B cell (primary cell): ENCODE measurements around the gene MOSPD3. TPM values are rescaled to one million over a fixed set of nuclear protein-coding genes. Genes with fewer than 3 reads are reported as not detected.
A peak's percentile ranks its signal among the peaks of the same experiment; 100 is the strongest.

Source experiments
- ATAC-seq: fragments of 200-7000 bp; cut with Tn5 transposase; one replicate; pipeline ENCODE4 v1.10.0; 2021; ENCODE audit warnings: low read depth, mild to moderate bottlenecking, moderate number of reproducible peaks, moderate library complexity
- CTCF ChIA-PET: fragments of 350-600 bp; sonication (Branson Sonifier 250); formaldehyde crosslinking; loops from one replicate; lab custom pipeline; 2021; ENCODE audit warnings: antibody characterized with exemption, inconsistent platforms; lab: Charles Lee
- POLR2A ChIA-PET: fragments of 350-600 bp; sonication (Branson Sonifier 250); formaldehyde crosslinking; loops from one replicate; lab custom pipeline; 2021; ENCODE audit warnings: antibody characterized with exemption; lab: Charles Lee
- DNase-seq: peaks from one replicate; pipeline ENCODE4 v3.0.0; 2013
- H2AFZ ChIP-seq: 2 replicates; pipeline ENCODE4 v1.6.1; 2012; ENCODE audit warnings: mild to moderate bottlenecking, low read depth, low read length; ENCODE audit not compliant: insufficient read depth, poor library complexity, severe bottlenecking
- H3K27ac ChIP-seq, 2 donors: 1 replicate in 1 of 2; 2 replicates in 1 of 2; pipeline ENCODE4 v1.5.1; 2012 to 2013; ENCODE audit warnings: low read length in 2 of 2, mild to moderate bottlenecking in 2 of 2, moderate library complexity in 1 of 2
- H3K27me3 ChIP-seq, 4 experiments: fragments of 200-600 bp in 1 of 4; sonication (generic) in 1 of 4; replicated peaks in 1 of 4; 1 replicate in 2 of 4; 2 replicates in 2 of 4; pipeline versions ENCODE4 v1.6.1 to v1.7.0; 2013 to 2016; ENCODE audit warnings: low read length in 3 of 4, mild to moderate bottlenecking in 2 of 4, mixed read lengths in 1 of 4, moderate library complexity in 1 of 4; ENCODE audit not compliant: insufficient read depth in 4 of 4, control insufficient read depth in 3 of 4; ENCODE audit errors: control extremely low read depth in 1 of 4
- H3K36me3 ChIP-seq, 2 experiments: replicated peaks in 1 of 2; 1 replicate in 1 of 2; 2 replicates in 1 of 2; pipeline versions ENCODE4 v1.6.1 to v1.7.1; 2013; ENCODE audit warnings: low read length in 1 of 2; ENCODE audit not compliant: insufficient read depth in 2 of 2, control insufficient read depth in 1 of 2; ENCODE audit errors: control extremely low read depth in 1 of 2, extremely low read depth in 1 of 2
- H3K4me1 ChIP-seq, 2 donors: fragments of 200-600 bp in 1 of 2; sonication (generic) in 1 of 2; 1 replicate in 1 of 2; 2 replicates in 1 of 2; pipeline versions ENCODE4 v1.5.1 to v1.6.1; 2013 to 2017; ENCODE audit warnings: low read length in 2 of 2; ENCODE audit not compliant: control insufficient read depth in 2 of 2, insufficient read depth in 2 of 2
- H3K4me2 ChIP-seq: replicated peaks from 2 replicates; pipeline ENCODE3; 2012; ENCODE audit warnings: mild to moderate bottlenecking, low read depth, low read length; ENCODE audit not compliant: poor library complexity, severe bottlenecking
- H3K4me3 ChIP-seq, 5 experiments: fragments of 200-600 bp in 1 of 5; sonication (generic) in 1 of 5; 1 replicate in 3 of 5; 2 replicates in 2 of 5; pipeline versions ENCODE4 v1.5.1 to v1.7.0; 2011 to 2016; ENCODE audit warnings: low read length in 4 of 5, mild to moderate bottlenecking in 4 of 5, low read depth in 2 of 5, control low read depth in 1 of 5, moderate library complexity in 1 of 5; ENCODE audit not compliant: insufficient read depth in 1 of 5; ENCODE audit errors: control extremely low read depth in 1 of 5, extremely low read depth in 1 of 5
- H3K79me2 ChIP-seq: fragments of 200-600 bp; sonication (generic); one replicate; pipeline ENCODE4 v1.6.0; 2016; ENCODE audit warnings: low read length; ENCODE audit not compliant: control insufficient read depth, insufficient read depth
- H3K9ac ChIP-seq: fragments of 200-600 bp; sonication (generic); 2 replicates; pipeline ENCODE4 v1.6.1; 2017; ENCODE audit warnings: mild to moderate bottlenecking, low read length, moderate library complexity
- H3K9me3 ChIP-seq, 3 donors: one replicate each; pipeline versions ENCODE4 v1.6.1 to v1.7.1; 2013; ENCODE audit warnings: low read length in 2 of 3; ENCODE audit not compliant: control insufficient read depth in 2 of 3, insufficient read depth in 1 of 3; ENCODE audit errors: control extremely low read depth in 1 of 3
- H4K20me1 ChIP-seq: 2 replicates; pipeline ENCODE4 v1.6.0; 2012; ENCODE audit warnings: mild to moderate bottlenecking, low read length; ENCODE audit not compliant: insufficient read depth, control insufficient read depth, poor library complexity, severe bottlenecking
- H3K27ac Mint-ChIP-seq: one replicate; pipeline ENCODE4 v1.8.0; 2021; ENCODE audit warnings: mixed read lengths
- H3K27me3 Mint-ChIP-seq: one replicate; pipeline ENCODE4 v1.8.0; 2021; ENCODE audit warnings: mixed read lengths
- H3K4me1 Mint-ChIP-seq: one replicate; pipeline ENCODE4 v1.8.0; 2021; ENCODE audit warnings: mixed read lengths
- H3K4me3 Mint-ChIP-seq: one replicate; pipeline ENCODE4 v1.8.0; 2021; ENCODE audit warnings: mixed read lengths
- H3K9me3 Mint-ChIP-seq: one replicate; pipeline ENCODE4 v1.8.0; 2022; ENCODE audit warnings: mixed read lengths; ENCODE audit not compliant: insufficient read depth
- WGBS: methylation state at CpG from one replicate; pipeline ENCODE4 v1.1.5; 2013; ENCODE audit warnings: missing lambda C conversion rate; ENCODE audit not compliant: insufficient coverage; 5-methylcytosine and 5-hydroxymethylcytosine counted together
- intact Hi-C: fragments of 100-400 bp; cut with micrococcal nuclease; formaldehyde crosslinking; loops from one replicate; pipeline ENCODE4 v1.10.0; 2022
- polyA plus RNA-seq: library from polyadenylated mRNA; depleted of rRNA; stranded (reverse); fragments of >200 nt; gene quantifications from 2 replicates; pipeline ENCODE4 v1.2.3, GENCODE V29; 2012
- total RNA-seq, 2 donors: library from RNA; stranded (reverse); fragments of 120-200 nt in 1 of 2; gene quantifications; 1 replicate in 1 of 2; 2 replicates in 1 of 2; pipeline versions ENCODE4 v1.2.3 to v1.2.4, GENCODE V29; 2013 to 2022
- TF ChIP-seq, protein P1 (sequence below): fragments of 200-600 bp; IDR thresholded peaks from one replicate; pipeline ENCODE4 v1.8.0; 2022; ENCODE audit warnings: antibody characterized with exemption, mild to moderate bottlenecking

Gene MOSPD3
- total and polyA plus RNA-seq, 2 donors (not counting 1 experiment from before 2014, with no cell fraction given), result 18.8 to 19.2 TPM

DNA sequence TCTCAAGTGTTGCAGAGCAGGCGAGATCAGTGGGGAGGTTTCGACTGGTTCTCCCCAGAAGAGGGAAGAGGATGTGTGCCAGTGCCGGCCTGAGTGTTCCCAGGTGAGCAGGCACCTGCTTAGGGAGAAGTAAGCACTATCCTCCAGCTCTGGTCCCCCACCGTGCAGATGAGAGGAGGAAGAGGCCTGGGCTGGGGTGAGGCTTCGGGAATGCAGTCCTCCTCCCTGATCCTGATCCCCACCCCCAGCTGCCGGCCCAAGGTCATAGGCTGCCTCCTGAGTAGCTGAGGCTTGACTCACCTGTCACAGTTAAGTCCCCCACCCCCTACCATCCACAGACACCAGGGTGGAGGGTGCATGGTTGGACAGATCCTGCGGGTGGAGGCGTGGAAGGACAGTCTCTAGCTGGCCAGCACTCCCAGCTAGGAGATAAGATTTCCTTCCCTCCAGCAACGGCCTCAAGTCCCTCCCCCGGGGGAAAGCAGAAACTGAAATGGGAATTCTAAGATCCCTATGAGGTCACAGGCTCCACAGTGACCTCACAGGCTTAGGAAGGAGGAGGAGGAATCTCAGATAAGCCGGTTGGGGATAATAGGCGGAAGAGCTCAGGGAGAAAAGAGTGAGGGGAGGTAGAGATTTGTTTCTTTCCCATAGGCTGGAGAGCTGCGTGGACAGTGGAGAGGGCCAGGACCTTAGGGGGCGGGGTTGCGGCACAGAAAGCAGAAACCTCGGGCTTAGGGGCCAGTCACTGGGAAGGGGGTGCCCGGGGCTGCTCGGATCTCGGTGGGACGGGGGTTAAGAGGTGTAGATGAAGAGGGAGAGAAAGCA lies 27.4 kb upstream of the MOSPD3 start:
- peak overlapping the region; percentile 94 to 97 for H3K27ac ChIP-seq
- ATAC-seq (no peak), DNase-seq (peak; percentile 62)
- ChIA-PET CTCF (interaction anchor here (0.5 to 11.1 kb wide), 12 partner anchors 22 to 268 kb away, joined by 3 to 226 read pairs (median 6); partner anchors contain the start of genes MOSPD3, POP7 and SLC12A9), POLR2A (interaction anchor here (0.6 to 3.1 kb wide), 21 partner anchors 17 to 502 kb away, joined by 3 to 26 read pairs (median 5); partner anchors contain the start of genes AGFG2, LAMTOR4, MEPCE and MOSPD3)
- H3K9me3 ChIP-seq, result no peaks in the 10 kb centered on the region
- H3K4me3 Mint-ChIP-seq, result peak overlapping the region; percentile 98
- peaks cover 0 to under 1% (median under 1%) of the 10 kb centered on the region in 4 experiments for H3K27me3 ChIP-seq
- peaks cover 0 to 32% of the 10 kb centered on the region in 2 experiments for H3K36me3 ChIP-seq
- H3K4me1 ChIP-seq, result peaks cover 27 to 38% of the 10 kb centered on the region in 2 donors
- H3K4me1 Mint-ChIP-seq, result peaks cover 46% of the 10 kb centered on the region
- no peaks in the 10 kb centered on the region for H3K27me3 Mint-ChIP-seq
- H3K9ac ChIP-seq, result peak overlapping the region; percentile 82
- 1% methylated on average over 13 of the region's 20 CpGs for WGBS
- peaks cover 50% of the 10 kb centered on the region for H3K79me2 ChIP-seq
- peak overlapping the region; percentile 92 for H3K4me2 ChIP-seq
- no peaks in the 10 kb centered on the region for H3K9me3 Mint-ChIP-seq
- TF ChIP-seq, protein P1, sequence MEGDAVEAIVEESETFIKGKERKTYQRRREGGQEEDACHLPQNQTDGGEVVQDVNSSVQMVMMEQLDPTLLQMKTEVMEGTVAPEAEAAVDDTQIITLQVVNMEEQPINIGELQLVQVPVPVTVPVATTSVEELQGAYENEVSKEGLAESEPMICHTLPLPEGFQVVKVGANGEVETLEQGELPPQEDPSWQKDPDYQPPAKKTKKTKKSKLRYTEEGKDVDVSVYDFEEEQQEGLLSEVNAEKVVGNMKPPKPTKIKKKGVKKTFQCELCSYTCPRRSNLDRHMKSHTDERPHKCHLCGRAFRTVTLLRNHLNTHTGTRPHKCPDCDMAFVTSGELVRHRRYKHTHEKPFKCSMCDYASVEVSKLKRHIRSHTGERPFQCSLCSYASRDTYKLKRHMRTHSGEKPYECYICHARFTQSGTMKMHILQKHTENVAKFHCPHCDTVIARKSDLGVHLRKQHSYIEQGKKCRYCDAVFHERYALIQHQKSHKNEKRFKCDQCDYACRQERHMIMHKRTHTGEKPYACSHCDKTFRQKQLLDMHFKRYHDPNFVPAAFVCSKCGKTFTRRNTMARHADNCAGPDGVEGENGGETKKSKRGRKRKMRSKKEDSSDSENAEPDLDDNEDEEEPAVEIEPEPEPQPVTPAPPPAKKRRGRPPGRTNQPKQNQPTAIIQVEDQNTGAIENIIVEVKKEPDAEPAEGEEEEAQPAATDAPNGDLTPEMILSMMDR, result no peak
- H4K20me1 ChIP-seq, result peaks cover 45% of the 10 kb centered on the region
- no peak overlapping the region for H2AFZ ChIP-seq
- H3K27ac Mint-ChIP-seq, result peak overlapping the region; percentile 99
- H3K4me3 ChIP-seq, result peak overlapping the region; percentile 82 to 93 (median 85)
- intact Hi-C loops, result loop anchor here (5.0 kb wide), 1 partner anchor 503 kb away; the partner anchor contains the start of gene ZNF3
